DOHH2 (cell line): ENCODE data around the gene PLXNA3.

Source experiments
- H3F3A ChIP-seq: fragments of 200-600 bp; sonication (generic), shearing (Covaris generic); 2 replicates; pipeline ENCODE4 v1.6.0; 2016; ENCODE audit warnings: antibody characterized with exemption, mild to moderate bottlenecking; ENCODE audit not compliant: control insufficient read depth, insufficient read depth
- H3K27ac ChIP-seq: fragments of 200-600 bp; sonication (generic); 2 replicates; pipeline ENCODE4 v1.5.1; 2014; ENCODE audit warnings: low read depth, mild to moderate bottlenecking, low read length, moderate library complexity
- H3K27me3 ChIP-seq: fragments of 200-600 bp; sonication (generic); 2 replicates; pipeline ENCODE4 v1.6.1; 2014; ENCODE audit warnings: mild to moderate bottlenecking, low read length, mixed read lengths; ENCODE audit not compliant: control insufficient read depth
- H3K36me3 ChIP-seq: fragments of 200-600 bp; sonication (generic); 2 replicates; pipeline ENCODE4 v1.6.1; 2014; ENCODE audit warnings: mild to moderate bottlenecking, low read length, moderate library complexity, mixed read lengths; ENCODE audit not compliant: control insufficient read depth
- H3K4me1 ChIP-seq: fragments of 200-600 bp; sonication (generic); 2 replicates; pipeline ENCODE4 v1.6.1; 2014; ENCODE audit warnings: mild to moderate bottlenecking, low read length, mixed read lengths; ENCODE audit not compliant: control insufficient read depth
- H3K4me2 ChIP-seq: fragments of 200-600 bp; sonication (generic); 2 replicates; pipeline ENCODE4 v1.6.0; 2014; ENCODE audit warnings: mild to moderate bottlenecking, low read length, moderate library complexity
- H3K4me3 ChIP-seq: fragments of 200-600 bp; sonication (generic); 2 replicates; pipeline ENCODE4 v1.5.1; 2014; ENCODE audit warnings: mild to moderate bottlenecking, low read length, mixed read lengths
- H3K79me2 ChIP-seq: fragments of 200-600 bp; sonication (generic); 2 replicates; pipeline ENCODE4 v1.6.1; 2014; ENCODE audit warnings: mild to moderate bottlenecking, low read length, mixed read lengths; ENCODE audit not compliant: control insufficient read depth
- H3K9me2 ChIP-seq: fragments of 200-600 bp; sonication (generic); replicated peaks from 2 replicates; pipeline ENCODE4 v1.6.1; 2014; ENCODE audit warnings: mild to moderate bottlenecking, low read length, mixed read lengths; ENCODE audit not compliant: control insufficient read depth
- H3K9me3 ChIP-seq: fragments of 200-600 bp; sonication (generic); 2 replicates; pipeline ENCODE4 v1.6.1; 2014; ENCODE audit warnings: antibody characterized with exemption, low read length, mixed read lengths; ENCODE audit not compliant: control insufficient read depth, insufficient read depth
- H4K20me1 ChIP-seq: fragments of 200-600 bp; sonication (generic); 2 replicates; pipeline ENCODE4 v1.6.0; 2014; ENCODE audit warnings: low read depth, mild to moderate bottlenecking, antibody characterized with exemption, low read length, moderate library complexity; ENCODE audit not compliant: control insufficient read depth, insufficient read depth
- CTCF ChIP-seq: fragments of 200-600 bp; sonication (generic); IDR thresholded peaks from one replicate; pipeline ENCODE4 v1.5.1; 2014; ENCODE audit warnings: antibody characterized with exemption, mild to moderate bottlenecking, low read depth, low read length; ENCODE audit not compliant: poor library complexity, severe bottlenecking
- EZH2phosphoT487 ChIP-seq: fragments of 200-600 bp; sonication (generic); IDR thresholded peaks from 2 replicates; pipeline ENCODE4 v1.6.1; 2017; ENCODE audit warnings: borderline replicate concordance, mild to moderate bottlenecking, antibody characterized with exemption, low read length, moderate library complexity, mixed read lengths

The PLXNA3 gene

GRCh38 chrX:154452823-154453222 is 5.3 kb upstream of the PLXNA3 start:
- Histone ChIP-seq H3K36me3 (peaks cover 2% of the 10 kb centered on the region; the same call in 1 of the 2 replicates), H3K4me3 (no peak overlapping the region), H4K20me1 (no peaks in the 10 kb centered on the region), H3K27ac (no peak overlapping the region), H3K9me3 (no peaks in the 10 kb centered on the region), H3K27me3 (no peaks in the 10 kb centered on the region), H3K4me2 (no peak overlapping the region), H3K9me2 (no peaks in the 10 kb centered on the region), H3K4me1 (peaks cover 4% of the 10 kb centered on the region; the same call in 1 of the 2 replicates), H3F3A (no peaks in the 10 kb centered on the region), H3K79me2 (no peaks in the 10 kb centered on the region)
- no peak for TF ChIP-seq CTCF
- no peak for TF ChIP-seq EZH2phosphoT487

- Histone ChIP-seq H3K79me2 (peaks cover 14% of the 10 kb centered on the region), H3K9me3 (no peaks in the 10 kb centered on the region), H3K27me3 (no peaks in the 10 kb centered on the region), H3K36me3 (no peaks in the 10 kb centered on the region), H3K27ac (no peak overlapping the region), H3K4me1 (peaks cover 11% of the 10 kb centered on the region), H3K4me3 (peak overlapping the region; percentile 80), H4K20me1 (no peaks in the 10 kb centered on the region), H3K9me2 (no peaks in the 10 kb centered on the region), H3K4me2 (peak overlapping the region; percentile 58), H3F3A (no peaks in the 10 kb centered on the region)
- TF ChIP-seq EZH2phosphoT487: no peak
- no peak for TF ChIP-seq CTCF
Measured at GRCh38 chrX:154457491-154458115, 478 bp upstream of the PLXNA3 start.

- no peaks in the 10 kb centered on the region for H3K9me3 ChIP-seq
- TF ChIP-seq EZH2phosphoT487: no peak
- TF ChIP-seq CTCF: no peak
- H3K27me3 ChIP-seq: no peaks in the 10 kb centered on the region
- H3K4me1 ChIP-seq: peaks cover 11% of the 10 kb centered on the region
- H3K36me3 ChIP-seq: no peaks in the 10 kb centered on the region
- H3K9me2 ChIP-seq: no peaks in the 10 kb centered on the region
- H3K4me2 ChIP-seq: peak overlapping the region; percentile 75
- no peak overlapping the region for H3K27ac ChIP-seq
- peak overlapping the region; percentile 80 for H3K4me3 ChIP-seq
- H3F3A ChIP-seq: no peaks in the 10 kb centered on the region
- no peaks in the 10 kb centered on the region for H4K20me1 ChIP-seq
- peaks cover 14% of the 10 kb centered on the region for H3K79me2 ChIP-seq
Measured at GRCh38 chrX:154458954-154459778, 1.1 kb downstream of the PLXNA3 start.
